GM21786 (cell line): Measurements from ENCODE around the gene HEATR9.

ENCODE experiments used
- ATAC-seq: cut with Tn5 transposase; IDR thresholded peaks from one replicate; pipeline ENCODE4 v1.9.1; 2021; ENCODE audit not compliant: unreplicated experiment

HEATR9 gene

DNA sequence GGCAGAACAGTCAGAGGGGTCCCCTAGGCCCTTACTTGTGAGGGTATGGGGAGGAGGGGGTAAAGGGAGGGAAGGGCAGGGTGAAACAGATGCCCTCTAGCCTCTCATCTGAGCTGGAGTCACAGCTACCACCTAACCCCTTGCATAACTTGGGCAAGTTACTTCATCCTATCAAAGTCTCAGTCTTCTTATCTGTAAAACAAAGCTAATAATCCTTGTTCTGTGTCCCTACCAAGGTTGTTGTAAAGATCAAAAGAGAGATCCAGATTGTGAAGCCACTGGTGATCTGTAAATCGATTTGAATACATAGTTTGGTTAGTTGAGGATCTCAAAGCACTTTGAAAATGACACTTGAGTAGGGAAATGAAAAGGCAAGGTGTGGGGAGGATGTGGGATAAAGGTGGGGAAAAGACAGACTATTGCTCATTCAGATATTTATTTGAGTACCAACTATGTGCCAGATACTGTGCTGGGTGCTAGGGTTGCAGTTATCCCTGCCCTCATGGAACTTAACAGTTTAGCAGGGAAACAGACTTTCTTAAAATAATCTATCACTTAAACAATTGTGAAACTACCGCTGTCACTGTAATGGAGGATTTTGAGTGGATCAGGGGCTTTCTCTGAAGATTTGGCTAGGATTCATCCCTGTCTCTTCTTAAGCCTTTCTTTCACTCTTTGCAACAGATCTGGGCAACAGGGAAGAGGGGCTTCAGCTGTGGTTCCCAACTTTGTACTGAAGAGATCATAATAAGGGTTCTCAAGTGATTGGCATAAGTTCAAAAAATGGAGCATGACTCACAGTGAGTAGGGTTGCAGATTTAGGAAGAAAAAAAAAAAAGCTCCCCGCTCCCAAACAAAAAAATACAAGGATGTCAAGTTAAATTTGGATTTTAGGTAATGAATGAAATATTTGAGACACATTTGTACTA is 3.0 kb downstream of the HEATR9 start:
- ATAC-seq: no peak

DNA sequence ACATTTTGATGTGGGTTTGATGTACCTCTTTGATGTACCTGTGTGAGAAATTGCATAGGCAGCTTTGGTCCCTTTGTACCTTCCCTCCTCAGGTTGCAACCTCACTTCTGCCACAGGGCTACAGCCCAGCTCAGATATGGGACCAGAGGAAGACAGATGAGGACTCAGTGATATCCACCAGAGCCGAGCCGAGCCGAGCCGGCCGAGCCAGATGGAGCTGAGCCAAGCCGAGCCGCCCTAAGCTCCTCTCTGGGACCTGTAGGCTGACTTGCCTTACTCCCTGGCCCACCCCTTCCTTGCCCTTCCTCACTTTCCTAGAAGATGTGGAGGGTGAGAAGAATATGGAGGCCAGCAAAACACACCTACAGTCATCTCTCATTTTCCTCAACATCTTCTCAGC is 3.8 kb downstream of the HEATR9 start:
- no peak for ATAC-seq

DNA sequence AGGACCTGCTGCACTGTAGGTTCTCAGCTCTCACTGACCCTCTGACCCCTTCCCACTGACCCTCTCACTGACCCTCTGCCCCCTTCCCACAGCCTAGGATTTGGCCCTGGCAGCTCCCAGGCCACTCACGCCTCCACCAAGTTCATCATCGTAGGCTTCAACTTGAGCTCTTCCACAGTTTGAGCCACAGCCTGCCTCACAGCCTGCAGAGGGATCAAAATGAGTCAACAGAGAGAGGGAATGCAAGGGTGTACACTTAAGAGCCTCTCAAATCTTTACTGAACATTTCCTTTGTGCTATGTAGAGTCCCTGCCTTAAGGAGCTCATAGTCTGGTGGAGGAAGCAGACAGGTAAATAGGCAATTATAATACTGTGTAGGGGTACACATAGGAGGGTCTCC is 12.1 kb downstream of the HEATR9 start:
- ATAC-seq: no peak

GRCh38 chr17:35855965-35856364 is 12.7 kb downstream of the HEATR9 start:
- no peak for ATAC-seq

- no peak for ATAC-seq
Measured at GRCh38 chr17:35849469-35850348, 19.0 kb downstream of the HEATR9 start.

GRCh38 chr17:35847633-35848373 is 20.9 kb downstream of the HEATR9 start:
- ATAC-seq: no peak

- ATAC-seq: no peak
Measured at GRCh38 chr17:35847006-35847405, 21.7 kb downstream of the HEATR9 start.

GRCh38 chr17:35846055-35846809 is 22.5 kb downstream of the HEATR9 start:
- no peak for ATAC-seq

DNA sequence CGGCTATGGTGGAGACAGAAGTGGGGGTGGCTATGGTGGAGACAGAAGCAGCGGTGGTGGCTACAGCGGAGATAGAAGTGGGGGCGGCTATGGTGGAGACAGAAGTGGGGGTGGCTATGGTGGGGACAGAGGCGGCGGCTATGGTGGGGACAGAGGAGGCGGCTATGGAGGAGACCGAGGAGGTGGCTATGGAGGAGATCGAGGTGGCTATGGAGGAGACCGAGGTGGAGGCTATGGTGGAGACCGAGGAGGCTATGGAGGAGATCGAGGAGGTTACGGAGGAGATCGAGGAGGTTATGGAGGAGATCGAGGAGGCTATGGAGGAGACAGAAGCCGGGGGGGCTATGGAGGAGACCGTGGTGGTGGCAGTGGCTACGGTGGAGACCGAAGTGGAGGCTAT is 24.1 kb downstream of the HEATR9 start:
- no peak for ATAC-seq

GRCh38 chr17:35843698-35844097 is 25.0 kb downstream of the HEATR9 start:
- no peak for ATAC-seq

- no peak for ATAC-seq
Measured at GRCh38 chr17:35842239-35842638, 26.5 kb downstream of the HEATR9 start.

DNA sequence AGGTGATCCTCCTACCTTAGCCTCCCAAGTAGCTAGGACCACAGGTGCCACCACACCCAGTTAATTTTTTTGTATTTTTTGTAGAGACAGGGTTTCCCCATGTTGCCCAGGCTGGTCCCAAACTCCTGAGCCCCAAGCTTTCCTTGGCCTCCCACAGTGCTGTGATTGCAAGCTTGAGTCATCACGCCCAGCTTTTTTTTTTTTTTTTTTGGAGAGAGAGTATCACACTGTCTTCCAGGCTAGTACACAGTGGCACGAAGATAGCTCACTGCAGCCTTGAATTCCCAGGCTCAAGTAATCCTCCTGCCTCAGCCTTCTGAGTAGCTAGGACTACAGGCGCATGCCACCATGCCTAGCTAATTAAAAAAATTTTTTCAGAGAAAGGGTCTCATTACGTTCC is 27.2 kb downstream of the HEATR9 start:
- no peak for ATAC-seq

GRCh38 chr17:35841101-35841500 is 27.6 kb downstream of the HEATR9 start:
- no peak for ATAC-seq

DNA sequence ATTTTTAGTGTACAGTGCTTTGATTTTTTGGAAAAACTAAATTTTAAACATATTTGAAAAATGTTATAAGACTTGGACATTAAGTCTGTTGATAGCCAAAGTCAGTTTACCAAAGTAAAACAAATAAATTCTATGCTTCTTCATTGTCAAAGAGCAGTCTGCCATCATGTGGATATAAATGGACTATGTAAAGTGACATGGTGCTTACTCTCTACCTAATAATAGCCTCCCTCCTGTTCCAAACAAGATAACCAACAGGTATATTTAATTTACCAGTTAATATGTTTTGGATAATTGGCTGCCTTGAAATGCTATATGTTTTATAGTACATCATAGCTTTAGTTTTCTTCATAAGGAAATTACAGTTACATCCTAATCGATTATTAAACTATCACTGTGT is 43.5 kb downstream of the HEATR9 start:
- ATAC-seq: no peak

- ATAC-seq: no peak
Measured at GRCh38 chr17:35821308-35821707, 47.4 kb downstream of the HEATR9 start.

DNA sequence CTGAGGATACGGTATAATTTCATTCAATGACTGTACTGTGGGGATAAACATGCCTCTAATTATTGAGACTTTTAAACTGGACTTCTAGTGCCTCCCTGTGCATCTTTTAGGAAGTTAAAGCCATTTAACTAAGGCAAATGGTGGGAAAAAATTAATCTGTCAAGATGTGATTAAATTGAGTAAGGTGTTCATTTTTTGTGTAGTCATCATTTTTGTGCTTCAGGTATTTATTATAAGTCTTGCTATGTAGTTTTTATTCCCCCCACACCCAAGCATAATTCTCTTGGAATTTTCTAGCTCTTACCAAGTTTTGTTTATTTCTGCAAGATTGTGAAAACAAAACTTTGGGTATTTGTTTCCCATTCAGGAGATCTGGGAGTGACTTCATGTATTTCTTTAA is 49.2 kb downstream of the HEATR9 start:
- no peak for ATAC-seq

DNA sequence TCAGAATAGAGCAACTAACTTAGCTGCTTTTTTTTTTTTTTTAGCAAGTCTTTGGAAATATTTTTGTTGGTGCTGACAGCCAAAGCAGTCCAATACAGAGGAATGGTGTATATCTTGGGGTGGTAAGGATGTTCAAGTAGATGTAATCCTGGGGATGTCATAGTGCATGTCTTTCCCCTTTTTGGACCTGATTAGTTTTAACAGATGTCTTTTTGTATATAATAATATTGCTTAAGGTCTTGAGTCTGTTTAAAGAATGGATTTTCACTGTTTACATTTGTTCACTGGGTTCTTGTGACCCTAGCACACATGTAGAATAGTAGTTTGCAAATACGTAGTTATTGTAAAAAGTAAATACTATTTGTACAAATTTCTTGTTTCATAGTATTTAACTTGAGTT is 51.5 kb downstream of the HEATR9 start:
- no peak for ATAC-seq

- no peak for ATAC-seq
Measured at GRCh38 chr17:35816723-35817122, 52.0 kb downstream of the HEATR9 start.

DNA sequence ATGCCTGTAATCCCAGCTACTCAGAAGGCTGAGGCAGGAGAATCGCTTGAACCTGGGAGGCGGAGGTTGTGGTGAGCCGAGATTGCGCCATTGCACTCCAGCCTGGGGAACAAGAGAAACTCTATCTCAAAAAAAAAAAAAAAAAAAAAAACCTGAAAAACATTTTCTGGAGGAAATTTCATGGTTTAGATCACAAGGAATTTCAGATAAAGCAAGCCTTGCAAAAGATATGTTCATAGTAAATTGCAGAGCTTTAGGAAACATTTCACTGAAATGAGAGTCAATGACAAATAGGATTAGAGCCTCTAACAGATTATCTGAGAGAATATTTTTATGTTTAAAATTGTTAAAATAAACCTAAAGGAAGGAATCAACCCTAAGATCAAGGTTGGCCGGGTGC is 56.2 kb downstream of the HEATR9 start:
- ATAC-seq: no peak

DNA sequence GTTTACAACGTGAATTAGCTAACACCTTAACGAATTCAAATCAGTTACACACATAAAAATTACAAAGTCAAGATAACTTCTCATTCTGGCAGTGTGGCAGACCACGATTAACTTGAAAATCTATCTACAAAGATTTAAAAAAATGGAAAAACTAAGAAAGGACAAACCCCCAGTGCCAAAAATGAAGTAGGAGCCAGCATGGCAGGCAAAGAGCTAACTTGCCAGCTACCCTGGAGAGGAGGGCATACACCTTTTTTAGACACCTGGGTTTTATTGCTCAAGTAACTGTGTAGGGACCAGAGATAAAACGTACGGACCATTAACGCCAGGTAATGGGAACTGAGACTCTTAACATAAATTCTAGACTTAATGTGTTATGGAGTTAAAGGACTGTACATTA is 56.9 kb downstream of the HEATR9 start:
- ATAC-seq: no peak
